Activated CD4-positive, alpha-beta memory T cell treated with anti-CD3 and anti-CD28 coated beads, Interleukin-2, amount 10 ng/mL, durations not matched to agents 7 days and 5 days (primary cell): Measurements from ENCODE around the gene XYLT1. TPM values are rescaled to one million over a fixed set of nuclear protein-coding genes. Genes with fewer than 3 reads are reported as not detected.

Source experiments
- CTCF ChIA-PET: fragments of 350-600 bp; sonication (Branson Sonifier 250); formaldehyde crosslinking; loops from one replicate; lab custom pipeline; 2021; ENCODE audit warnings: antibody characterized with exemption, inconsistent platforms; lab: Charles Lee
- POLR2A ChIA-PET: fragments of 350-600 bp; sonication (Branson Sonifier 250); formaldehyde crosslinking; loops from one replicate; lab custom pipeline; 2021; ENCODE audit warnings: antibody characterized with exemption; lab: Charles Lee
- DNase-seq: peaks from one replicate; pipeline ENCODE4 v3.0.0-alpha.2; 2020
- H3K27ac Mint-ChIP-seq: one replicate; pipeline ENCODE4 v1.8.0; 2021; ENCODE audit warnings: mild to moderate bottlenecking, mixed read lengths
- H3K27me3 Mint-ChIP-seq: one replicate; pipeline ENCODE4 v1.8.0; 2021; ENCODE audit warnings: mixed read lengths
- H3K36me3 Mint-ChIP-seq: one replicate; pipeline ENCODE4 v1.8.0; 2021; ENCODE audit warnings: low read depth, mixed read lengths
- H3K4me1 Mint-ChIP-seq: one replicate; pipeline ENCODE4 v1.8.0; 2021; ENCODE audit warnings: mixed read lengths
- H3K4me3 Mint-ChIP-seq: one replicate; pipeline ENCODE4 v1.8.0; 2021; ENCODE audit warnings: mild to moderate bottlenecking, mixed read lengths
- H3K9me3 Mint-ChIP-seq: one replicate; pipeline ENCODE4 v1.8.0; 2021; ENCODE audit warnings: mixed read lengths
- total RNA-seq, 2 experiments: library from RNA; stranded (reverse); gene quantifications; one replicate each; pipeline ENCODE4 v1.2.3, GENCODE V29; 2021

The XYLT1 gene
- total RNA-seq, 2 experiments from 2014 or later: 30.2 to 34.9 TPM

DNA sequence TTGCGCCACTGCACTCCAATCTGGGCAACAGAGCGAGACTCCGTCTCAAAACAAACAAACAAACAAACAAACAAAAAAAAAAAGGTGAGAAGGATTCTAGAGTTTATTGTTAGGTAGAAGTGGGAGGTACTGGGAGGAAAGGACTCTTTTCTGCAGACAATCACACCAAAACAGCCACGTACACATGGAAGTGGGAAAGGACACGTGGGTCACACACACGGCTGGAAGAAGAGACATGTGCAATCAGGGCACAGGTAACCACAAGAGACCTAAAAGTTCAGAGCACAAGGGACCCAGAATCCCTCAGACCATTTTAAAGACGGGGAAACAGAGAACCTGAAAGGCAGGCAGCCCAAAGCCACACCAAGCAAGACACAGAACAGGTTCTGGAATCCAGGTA is 20.5 kb downstream of the XYLT1 start:
- peaks cover 62% of the 10 kb centered on the region for H3K4me1 Mint-ChIP-seq
- H3K27me3 Mint-ChIP-seq: no peaks in the 10 kb centered on the region
- POLR2A ChIA-PET: interaction anchor here (1.1 to 3.0 kb wide), 6 partner anchors 17 to 107 kb away, joined by 3 to 36 read pairs (median 10); no protein-coding TSS in a partner anchor
- H3K36me3 Mint-ChIP-seq: peaks cover 40% of the 10 kb centered on the region
- no peaks in the 10 kb centered on the region for H3K9me3 Mint-ChIP-seq
- H3K4me3 Mint-ChIP-seq: no peak overlapping the region
- CTCF ChIA-PET: interaction anchor here (1.0 to 1.3 kb wide), 2 partner anchors 10 to 14 kb away, joined by 3 to 4 read pairs; no protein-coding TSS in a partner anchor
- H3K27ac Mint-ChIP-seq: peak overlapping the region; percentile 63
- DNase-seq: no peak

DNA sequence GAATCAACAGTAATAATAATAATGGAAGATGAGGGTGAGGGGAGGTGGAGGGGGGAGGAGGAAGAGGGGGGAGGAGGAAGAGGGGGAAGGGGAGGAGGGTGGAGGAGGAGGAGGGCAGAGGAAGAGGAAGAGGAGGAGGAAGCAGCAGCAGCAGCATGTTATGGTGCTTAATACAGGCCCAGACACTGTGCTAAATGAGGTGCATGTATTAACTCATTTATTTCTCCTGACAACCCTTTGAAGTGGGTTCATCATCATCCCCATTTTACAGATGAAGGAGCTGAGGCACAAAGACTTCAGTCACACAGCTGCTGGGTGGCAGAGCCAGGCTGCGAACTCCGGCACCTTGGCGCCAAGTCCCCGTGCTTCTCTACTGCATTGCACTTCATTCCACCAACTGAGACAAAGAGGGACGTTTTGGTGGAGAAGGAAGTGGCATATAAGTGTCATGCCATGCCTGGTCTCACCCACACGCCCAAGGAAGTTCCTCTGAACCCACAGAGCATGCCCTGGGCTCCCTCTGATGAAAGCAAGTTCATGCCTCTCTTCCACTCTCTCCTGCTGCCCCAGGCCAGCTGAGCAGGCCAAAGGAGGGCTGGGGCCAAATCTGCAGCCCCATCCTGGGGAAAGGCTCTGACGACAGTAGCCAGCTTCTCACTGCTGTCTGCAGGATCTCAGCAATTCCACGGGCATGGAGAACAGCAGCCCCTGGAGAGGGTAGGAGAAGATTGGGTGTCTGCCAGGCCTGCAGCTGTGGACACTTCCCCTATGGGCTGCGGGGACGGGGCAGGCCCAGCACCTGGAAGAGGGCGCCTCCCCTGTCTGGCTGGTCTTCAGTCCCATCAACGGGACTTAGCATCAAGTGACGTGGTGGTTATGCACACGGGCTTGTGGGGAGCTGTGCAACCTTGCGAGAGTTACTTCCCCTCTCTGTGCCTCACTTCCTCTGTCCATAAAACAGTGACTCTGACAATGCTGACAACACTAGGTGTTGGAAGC is 21.8 kb downstream of the XYLT1 start:
- ChIA-PET CTCF (interaction anchor here (1.0 to 1.4 kb wide), 5 partner anchors 11 to 104 kb away, joined by 3 to 9 read pairs (median 4); no protein-coding TSS in a partner anchor), POLR2A (interaction anchor here (0.9 to 3.0 kb wide), 14 partner anchors 9 to 105 kb away, joined by 3 to 36 read pairs (median 4); no protein-coding TSS in a partner anchor)
- H3K4me1 Mint-ChIP-seq: peaks cover 62% of the 10 kb centered on the region
- DNase-seq: peak; percentile 71
- H3K36me3 Mint-ChIP-seq: peaks cover 38% of the 10 kb centered on the region
- peak overlapping the region; percentile 45 for H3K4me3 Mint-ChIP-seq
- H3K9me3 Mint-ChIP-seq: no peaks in the 10 kb centered on the region
- H3K27me3 Mint-ChIP-seq: no peaks in the 10 kb centered on the region
- peak overlapping the region; percentile 98 for H3K27ac Mint-ChIP-seq

DNA sequence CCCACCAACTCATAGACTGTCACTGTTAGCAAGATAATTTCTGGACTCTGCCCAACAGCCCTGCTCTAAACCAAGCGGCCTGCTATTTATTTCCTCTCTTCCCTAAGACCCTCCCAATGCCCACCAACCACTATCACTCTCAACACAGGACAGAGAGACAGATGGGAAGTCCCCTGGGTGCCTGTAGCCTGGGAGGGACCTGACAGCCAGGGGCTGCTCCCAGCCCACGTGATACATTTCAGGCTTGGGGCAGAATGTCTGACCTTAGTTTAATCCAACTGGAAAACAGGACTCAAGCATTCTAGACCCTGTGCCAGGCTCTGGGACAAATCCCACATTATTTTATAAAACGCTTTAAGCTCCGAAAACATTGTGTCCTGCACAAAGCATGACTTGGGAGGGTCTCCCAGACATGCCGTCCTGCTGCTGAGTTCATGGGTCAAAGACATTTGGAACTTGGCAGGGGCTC is 23.6 kb downstream of the XYLT1 start:
- Mint-ChIP-seq H3K36me3 (peaks cover 43% of the 10 kb centered on the region), H3K9me3 (no peaks in the 10 kb centered on the region), H3K4me1 (peaks cover 52% of the 10 kb centered on the region), H3K4me3 (no peak overlapping the region), H3K27me3 (no peaks in the 10 kb centered on the region), H3K27ac (peak overlapping the region; percentile 64)
- ChIA-PET POLR2A (interaction anchor here (3.0 kb wide), 1 partner anchor 77 kb away, joined by 36 read pairs; no protein-coding TSS in a partner anchor), CTCF (no interaction called here)
- DNase-seq: no peak

GRCh38 chr16:17446661-17447060 is 24.1 kb downstream of the XYLT1 start:
- CTCF ChIA-PET: no interaction called here
- POLR2A ChIA-PET: no interaction called here
- Mint-ChIP-seq H3K27me3 (no peaks in the 10 kb centered on the region), H3K36me3 (peaks cover 42% of the 10 kb centered on the region), H3K27ac (no peak overlapping the region), H3K4me1 (peaks cover 47% of the 10 kb centered on the region), H3K4me3 (no peak overlapping the region), H3K9me3 (no peaks in the 10 kb centered on the region)
- no peak for DNase-seq

GRCh38 chr16:17445421-17445820 is 25.3 kb downstream of the XYLT1 start:
- ChIA-PET CTCF (no interaction called here), POLR2A (no interaction called here)
- no peak for DNase-seq
- H3K9me3 Mint-ChIP-seq: no peaks in the 10 kb centered on the region
- H3K27ac Mint-ChIP-seq: no peak overlapping the region
- peaks cover 34% of the 10 kb centered on the region for H3K36me3 Mint-ChIP-seq
- H3K27me3 Mint-ChIP-seq: no peaks in the 10 kb centered on the region
- no peak overlapping the region for H3K4me3 Mint-ChIP-seq
- H3K4me1 Mint-ChIP-seq: peaks cover 42% of the 10 kb centered on the region

- H3K27ac Mint-ChIP-seq: no peak overlapping the region
- no peaks in the 10 kb centered on the region for H3K9me3 Mint-ChIP-seq
- peaks cover 30% of the 10 kb centered on the region for H3K36me3 Mint-ChIP-seq
- CTCF ChIA-PET: no interaction called here
- no peak for DNase-seq
- no peak overlapping the region for H3K4me3 Mint-ChIP-seq
- H3K27me3 Mint-ChIP-seq: no peaks in the 10 kb centered on the region
- H3K4me1 Mint-ChIP-seq: peaks cover 42% of the 10 kb centered on the region
- POLR2A ChIA-PET: no interaction called here
These were observed 26.1 kb downstream of the XYLT1 start for GRCh38 chr16:17444658-17445057.

DNA sequence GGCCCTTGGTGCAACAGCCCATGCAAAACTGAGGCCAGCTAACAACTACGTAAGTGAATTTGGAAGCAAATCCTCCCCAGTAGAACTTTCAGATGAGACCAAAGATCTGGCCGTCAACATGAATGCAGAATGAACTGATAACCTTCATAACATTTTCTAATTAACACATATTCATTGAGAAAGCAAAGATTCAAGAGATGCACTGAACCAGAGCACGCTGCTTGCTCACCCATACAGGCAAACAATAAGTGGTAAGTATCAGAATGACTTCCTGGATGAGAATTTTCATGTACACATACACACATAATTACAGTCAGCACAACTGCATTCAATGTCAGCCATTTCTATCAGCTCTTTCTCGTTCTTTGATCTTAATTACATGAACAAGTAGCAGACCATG is 30.6 kb downstream of the XYLT1 start:
- no peaks in the 10 kb centered on the region for H3K27me3 Mint-ChIP-seq
- no peak overlapping the region for H3K4me3 Mint-ChIP-seq
- CTCF ChIA-PET: no interaction called here
- no peak overlapping the region for H3K27ac Mint-ChIP-seq
- no peak for DNase-seq
- peaks cover 39% of the 10 kb centered on the region for H3K36me3 Mint-ChIP-seq
- POLR2A ChIA-PET: interaction anchor here (1.3 to 2.5 kb wide), 4 partner anchors 9 to 93 kb away, joined by 3 to 12 read pairs (median 6); no protein-coding TSS in a partner anchor
- no peaks in the 10 kb centered on the region for H3K9me3 Mint-ChIP-seq
- peaks cover 37% of the 10 kb centered on the region for H3K4me1 Mint-ChIP-seq

DNA sequence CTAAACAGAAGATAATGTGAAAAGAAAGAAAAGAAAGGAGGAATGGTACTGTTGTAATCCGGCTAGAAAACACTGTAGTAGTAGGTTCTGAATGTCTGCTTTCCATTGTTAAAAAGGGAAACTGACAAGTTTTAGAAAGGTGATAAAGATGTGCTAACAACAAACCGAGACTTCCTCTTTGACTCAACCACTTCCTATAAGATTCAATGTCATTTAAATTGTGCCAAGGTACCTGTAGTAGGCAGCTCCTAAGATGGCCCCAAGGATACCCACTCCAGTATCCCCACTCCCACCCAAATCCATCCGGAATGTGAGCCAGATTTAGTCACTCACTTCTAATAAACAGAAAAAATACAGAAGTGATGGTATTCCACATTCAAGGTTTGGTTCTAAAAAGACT is 31.2 kb downstream of the XYLT1 start:
- CTCF ChIA-PET: no interaction called here
- Mint-ChIP-seq H3K9me3 (no peaks in the 10 kb centered on the region), H3K36me3 (peaks cover 37% of the 10 kb centered on the region), H3K4me3 (peak overlapping the region; percentile 45), H3K27ac (peak overlapping the region; percentile 69), H3K4me1 (peaks cover 37% of the 10 kb centered on the region), H3K27me3 (no peaks in the 10 kb centered on the region)
- no peak for DNase-seq
- POLR2A ChIA-PET: interaction anchor here (1.3 to 2.5 kb wide), 2 partner anchors 9 to 92 kb away, joined by 3 to 12 read pairs; no protein-coding TSS in a partner anchor

DNA sequence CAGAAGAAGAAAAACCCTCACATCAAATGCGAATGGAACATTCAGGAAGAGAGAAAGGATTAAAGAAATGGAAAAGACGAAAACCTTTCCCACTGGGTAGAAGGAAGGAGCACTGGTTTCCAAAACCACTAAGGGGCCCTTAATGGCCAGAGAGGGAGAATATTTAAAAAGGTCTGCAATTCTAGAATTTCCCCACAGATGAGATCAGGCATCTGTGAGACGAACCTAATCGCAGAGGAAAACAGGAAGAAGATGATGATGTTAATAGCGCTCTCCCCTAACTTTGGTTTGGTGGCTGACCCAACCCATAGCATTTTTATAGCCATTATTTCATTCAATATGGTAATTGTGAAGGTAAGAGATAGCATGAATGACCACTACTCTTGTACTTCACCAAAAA is 32.8 kb downstream of the XYLT1 start:
- ChIA-PET POLR2A (no interaction called here), CTCF (no interaction called here)
- no peaks in the 10 kb centered on the region for H3K9me3 Mint-ChIP-seq
- no peaks in the 10 kb centered on the region for H3K27me3 Mint-ChIP-seq
- no peak overlapping the region for H3K27ac Mint-ChIP-seq
- H3K36me3 Mint-ChIP-seq: peaks cover 31% of the 10 kb centered on the region
- H3K4me1 Mint-ChIP-seq: peaks cover 37% of the 10 kb centered on the region
- H3K4me3 Mint-ChIP-seq: no peak overlapping the region
- no peak for DNase-seq

DNA sequence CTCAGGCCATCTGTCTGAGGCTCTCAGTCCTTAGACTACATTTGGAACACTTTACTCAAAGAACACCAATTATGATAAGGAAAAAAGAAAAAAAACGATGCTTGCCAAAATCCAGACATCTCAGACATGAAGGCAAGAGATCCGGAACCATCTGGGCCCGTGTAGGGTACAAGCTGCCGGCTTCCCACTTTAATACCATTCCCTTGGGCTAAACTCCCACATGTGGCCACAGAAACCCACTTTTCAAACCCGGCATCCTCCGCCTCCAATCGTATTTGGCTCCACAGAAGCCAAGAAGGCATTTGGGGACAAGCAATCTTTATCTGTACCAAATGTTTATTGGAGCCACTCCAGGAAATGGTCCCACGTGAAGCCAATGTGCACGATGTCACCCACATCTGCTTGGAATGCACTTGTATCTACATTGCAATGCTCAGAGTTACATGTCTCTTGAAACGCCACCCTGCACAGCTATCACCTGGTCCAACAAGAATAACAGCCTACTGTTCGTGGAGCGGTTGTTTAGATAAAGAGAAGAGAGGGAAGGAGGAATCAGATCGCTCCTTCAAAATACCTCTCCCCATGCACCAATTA is 33.5 kb downstream of the XYLT1 start:
- POLR2A ChIA-PET: no interaction called here
- CTCF ChIA-PET: no interaction called here
- peaks cover 37% of the 10 kb centered on the region for H3K4me1 Mint-ChIP-seq
- peaks cover 34% of the 10 kb centered on the region for H3K36me3 Mint-ChIP-seq
- no peak for DNase-seq
- no peak overlapping the region for H3K27ac Mint-ChIP-seq
- H3K9me3 Mint-ChIP-seq: no peaks in the 10 kb centered on the region
- H3K4me3 Mint-ChIP-seq: no peak overlapping the region
- H3K27me3 Mint-ChIP-seq: no peaks in the 10 kb centered on the region

DNA sequence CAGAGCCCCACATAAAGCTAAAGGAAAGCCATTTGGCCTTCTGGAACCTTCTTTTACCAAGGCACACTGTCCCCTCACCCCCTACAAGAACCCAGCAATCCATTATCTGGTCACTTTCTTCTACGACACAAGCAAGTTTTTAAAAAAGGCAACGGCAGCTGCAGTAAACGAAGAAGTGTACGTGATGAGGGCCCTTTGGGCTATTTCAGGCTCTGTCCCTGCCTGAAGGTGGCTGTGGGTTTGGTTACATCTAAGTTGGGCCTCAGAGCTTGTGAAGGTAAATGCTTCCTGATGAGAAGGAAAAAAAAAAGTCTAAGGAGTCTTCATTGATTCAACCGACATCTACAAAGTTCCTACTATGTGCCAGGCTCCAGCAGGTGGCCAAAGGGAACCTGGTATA is 35.4 kb downstream of the XYLT1 start:
- ChIA-PET POLR2A (interaction anchor here (0.7 kb wide), 1 partner anchor 18 kb away, joined by 3 read pairs; no protein-coding TSS in a partner anchor), CTCF (no interaction called here)
- H3K36me3 Mint-ChIP-seq: peaks cover 37% of the 10 kb centered on the region
- H3K27me3 Mint-ChIP-seq: no peaks in the 10 kb centered on the region
- H3K4me3 Mint-ChIP-seq: no peak overlapping the region
- DNase-seq: no peak
- H3K9me3 Mint-ChIP-seq: peaks cover 2% of the 10 kb centered on the region
- no peak overlapping the region for H3K27ac Mint-ChIP-seq
- H3K4me1 Mint-ChIP-seq: peaks cover 28% of the 10 kb centered on the region

- no peak for DNase-seq
- H3K4me1 Mint-ChIP-seq: peaks cover 13% of the 10 kb centered on the region
- H3K27ac Mint-ChIP-seq: no peak overlapping the region
- no peaks in the 10 kb centered on the region for H3K27me3 Mint-ChIP-seq
- CTCF ChIA-PET: interaction anchor here (0.5 kb wide), 1 partner anchor 236 kb away, joined by 3 read pairs; no protein-coding TSS in a partner anchor
- H3K9me3 Mint-ChIP-seq: peaks cover 2% of the 10 kb centered on the region
- H3K4me3 Mint-ChIP-seq: no peak overlapping the region
- POLR2A ChIA-PET: no interaction called here
- H3K36me3 Mint-ChIP-seq: peaks cover 42% of the 10 kb centered on the region
These were observed 36.9 kb downstream of the XYLT1 start for GRCh38 chr16:17433577-17434451.
